GM12878 (cell line): ENCODE results near the gene LDLRAD3. TPM values are rescaled to one million over a fixed set of nuclear protein-coding genes. Genes with fewer than 3 reads are reported as not detected.

Experiments used
- ATAC-seq: fragments of 200-7000 bp; cut with Tn5 transposase; 3 replicates; pipeline ENCODE4 v1.9.1; 2020; ENCODE audit warnings: mild to moderate bottlenecking, moderate library complexity
- BruUV-seq: library from RNA; stranded (reverse); fragments of 400-500 nt; replicated peaks from 2 replicates; lab custom pipeline; 2021; lab: Mats Ljungman, UMichigan
- CTCF ChIA-PET: fragments of 300-600 bp; sonication (Branson Sonifier 250); formaldehyde crosslinking; extraction: SDS; loops from one replicate; lab custom pipeline; 2021; ENCODE audit warnings: inconsistent platforms; lab: Yijun Ruan, JAX
- POLR2A ChIA-PET: fragments of 350-600 bp; formaldehyde crosslinking; extraction: SDS; loops from one replicate; lab custom pipeline; 2021; ENCODE audit warnings: inconsistent platforms; lab: Charles Lee
- RAD21 ChIA-PET: fragments of 300-600 bp; sonication (Branson Sonifier 250); formaldehyde crosslinking; loops from one replicate; lab custom pipeline; 2023; ENCODE audit warnings: antibody characterized with exemption; ENCODE audit not compliant: unreplicated experiment; lab: Charles Lee
- SMC1A ChIA-PET: fragments of 300-600 bp; sonication (Branson Sonifier 250); formaldehyde crosslinking; loops from one replicate; lab custom pipeline; 2023; ENCODE audit not compliant: unreplicated experiment, uncharacterized antibody; lab: Charles Lee
- DNase-seq: peaks from one replicate; pipeline ENCODE4 v3.0.0-alpha.2; 2011; ENCODE audit warnings: low read depth, low spot score
- FAIRE-seq: peaks from 3 replicates; lab custom pipeline; 2011; peaks lifted over from hg19 to GRCh38; lab: Jason Lieb, UNC
- H2AFZ ChIP-seq: 2 replicates; pipeline ENCODE4 v1.6.0; 2011; ENCODE audit warnings: low read depth, low read length, control low read depth; ENCODE audit not compliant: control insufficient read depth
- H3K27ac ChIP-seq: 2 replicates; pipeline ENCODE4 v1.5.1; 2011; ENCODE audit warnings: control low read depth; ENCODE audit not compliant: control insufficient read depth, insufficient read depth
- H3K27me3 ChIP-seq, 2 experiments: replicated peaks in 1 of 2; 2 replicates each; pipeline versions ENCODE4 v1.6.0 to v1.6.1; 2011; ENCODE audit warnings: low read length in 1 of 2; ENCODE audit not compliant: control insufficient read depth in 2 of 2, insufficient read depth in 2 of 2
- H3K36me3 ChIP-seq, 2 experiments: 2 replicates each; pipeline ENCODE4 v1.5.1; 2011; ENCODE audit warnings: low read length in 1 of 2; ENCODE audit not compliant: control insufficient read depth in 2 of 2, insufficient read depth in 2 of 2
- H3K4me1 ChIP-seq: 2 replicates; pipeline ENCODE4 v1.6.1; 2011; ENCODE audit warnings: mild to moderate bottlenecking, low read length, moderate library complexity, mixed read lengths; ENCODE audit not compliant: control insufficient read depth, insufficient read depth
- H3K4me2 ChIP-seq: 2 replicates; pipeline ENCODE4 v1.6.0; 2011; ENCODE audit warnings: control low read depth; ENCODE audit not compliant: control insufficient read depth, insufficient read depth
- H3K4me3 ChIP-seq: fragments of 200-600 bp; sonication (generic); 2 replicates; pipeline ENCODE4 v1.5.1; 2016
- H3K79me2 ChIP-seq: 2 replicates; pipeline ENCODE4 v1.6.0; 2011; ENCODE audit warnings: low read length; ENCODE audit not compliant: control insufficient read depth, insufficient read depth
- H3K9ac ChIP-seq: 2 replicates; pipeline ENCODE4 v1.8.0; 2011; ENCODE audit warnings: low read length, control low read depth, mixed read lengths; ENCODE audit not compliant: control insufficient read depth, insufficient read depth
- H3K9me3 ChIP-seq: replicated peaks from 3 replicates; pipeline ENCODE4 v1.5.1; 2011; ENCODE audit warnings: mild to moderate bottlenecking, low read length; ENCODE audit not compliant: control insufficient read depth, insufficient read depth
- H4K20me1 ChIP-seq: 2 replicates; pipeline ENCODE4 v1.6.0; 2011; ENCODE audit not compliant: control insufficient read depth, insufficient read depth
- PAX5 ChIP-seq: IDR thresholded peaks from 2 replicates; pipeline ENCODE4 v1.6.1; 2011; ENCODE audit warnings: low read depth, low read length, borderline replicate concordance
- WGBS: methylation state at CpG from one replicate; pipeline ENCODE4 v1.1.6; 2016; ENCODE audit warnings: low lambda C conversion rate; ENCODE audit not compliant: insufficient replicate concordance, insufficient coverage; ENCODE audit errors: missing lambda C conversion rate; 5-methylcytosine and 5-hydroxymethylcytosine counted together
- in situ Hi-C: fragments of 300-500 bp; cut with MboI; formaldehyde crosslinking; loops from 9 replicates; pipeline ENCODE4 v1.14.3; 2018; ENCODE audit warnings: mixed read lengths
- intact Hi-C: fragments of 100-400 bp; cut with micrococcal nuclease; formaldehyde crosslinking; loops from one replicate; pipeline ENCODE4 v1.14.2; 2022; ENCODE audit not compliant: unreplicated experiment
- polyA plus RNA-seq, 11 experiments: library from polyadenylated mRNA; depleted of rRNA in 4 of 11; unstranded in 6 of 11; stranded (reverse) in 5 of 11; fragments of >200 nt; fragmentation: Nextera tagmentation in 4 of 11; fragmentation: Illumina TruSeq in 1 of 11; extraction: Ambion mirVana in 4 of 11; extraction: Trizol in 1 of 11; gene quantifications; 1 replicate in 1 of 11; 2 replicates in 10 of 11; pipeline versions ENCODE4 v1.2.1 to v1.2.3, GENCODE V29; 2011 to 2016; ENCODE audit warnings: inconsistent platforms in 2 of 11, missing spikeins in 2 of 11, low read depth in 1 of 11
- total RNA-seq, 4 experiments: library from RNA; depleted of rRNA in 3 of 4; stranded (reverse); fragments of >200 nt in 3 of 4; fragmentation: Illumina TruSeq in 1 of 4; extraction: Trizol in 1 of 4; gene quantifications; 2 replicates each; pipeline versions ENCODE4 v1.2.1 to v1.2.3, GENCODE V29; 2013 to 2021
- TF ChIP-seq, protein P1 (sequence below): fragments of 450-650 bp; formaldehyde crosslinking; IDR thresholded peaks from 2 replicates; pipeline ENCODE4 v1.5.0; 2022; ENCODE audit warnings: mild to moderate bottlenecking, missing genetic modification characterization

Gene LDLRAD3
- total and polyA plus RNA-seq, 10 of the 15 experiments (the other 5 are each of a cell fraction or from before 2014, with no cell fraction given): 2.5 to 17.2 (median 10.7) TPM

DNA sequence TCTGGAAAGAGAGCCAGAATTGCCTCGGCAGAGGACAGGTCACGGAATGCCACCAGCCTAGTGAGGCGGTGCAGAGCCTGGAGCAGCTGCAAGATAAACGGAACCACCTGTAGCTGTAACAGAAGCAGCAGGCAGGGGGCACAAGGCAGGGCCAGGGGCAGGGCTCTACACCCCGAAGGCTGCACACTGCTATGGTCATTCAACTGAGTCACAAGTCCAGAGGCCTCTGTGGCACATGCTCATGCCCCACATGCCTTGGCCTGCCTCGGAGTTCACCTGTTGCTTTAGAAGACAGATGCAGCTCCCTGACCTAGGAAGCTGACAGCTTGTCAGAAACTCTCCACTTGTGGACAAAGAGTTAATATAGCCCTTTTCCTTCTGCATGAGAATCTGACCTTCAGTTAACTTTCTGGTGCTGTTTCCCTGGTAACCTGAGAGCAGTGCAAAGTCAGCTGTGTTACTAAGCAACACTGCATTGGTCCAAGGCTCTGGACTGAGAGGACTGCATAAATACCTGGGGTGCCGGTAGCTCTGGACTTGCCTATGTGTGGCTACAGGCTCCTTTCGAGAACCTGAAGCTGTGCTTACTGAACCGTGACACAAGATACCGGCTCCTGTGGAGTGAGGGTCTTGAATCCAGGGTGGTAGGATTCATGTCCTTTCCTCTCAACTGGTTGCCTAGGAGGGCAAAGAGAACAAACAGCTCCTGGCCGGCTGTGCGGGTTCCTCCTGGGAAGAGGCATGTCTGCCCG lies 334.8 kb downstream of the LDLRAD3 start:
- no peak for FAIRE-seq
- no TSS peak for BruUV-seq
- Histone ChIP-seq H3K4me3 (no peak overlapping the region), H4K20me1 (no peaks in the 10 kb centered on the region), H3K4me1 (no peaks in the 10 kb centered on the region), H3K9ac (no peak overlapping the region), H3K36me3 (peaks cover 0 to 6% of the 10 kb centered on the region in 2 experiments; a peak in 1 of 4 replicates), H3K79me2 (no peaks in the 10 kb centered on the region; the same call in 1 of the 2 replicates), H3K9me3 (no peaks in the 10 kb centered on the region; the same call in 1 of the 3 replicates), H3K27me3 (no peaks in the 10 kb centered on the region), H2AFZ (no peak overlapping the region), H3K4me2 (no peak overlapping the region), H3K27ac (no peak overlapping the region)
- ChIA-PET SMC1A (interaction anchor here (0.6 to 1.3 kb wide), 3 partner anchors 200 to 656 kb away, joined by 4 to 5 read pairs (median 5); no protein-coding TSS in a partner anchor), CTCF (interaction anchor here (1.0 to 1.6 kb wide), 3 partner anchors 12 to 457 kb away, joined by 3 to 5 read pairs (median 4); no protein-coding TSS in a partner anchor), RAD21 (no interaction called here), POLR2A (interaction anchor here (0.6 kb wide), 1 partner anchor 71 kb away, joined by 4 read pairs; no protein-coding TSS in a partner anchor)
- no peak for DNase-seq
- WGBS: 91% methylated on average over 13 of the region's 13 CpGs
- in situ Hi-C loops: no loop called here
- intact Hi-C loops: no loop called here
- no peak for ATAC-seq
- TF ChIP-seq PAX5: peak; percentile 84
- TF ChIP-seq, protein P1, sequence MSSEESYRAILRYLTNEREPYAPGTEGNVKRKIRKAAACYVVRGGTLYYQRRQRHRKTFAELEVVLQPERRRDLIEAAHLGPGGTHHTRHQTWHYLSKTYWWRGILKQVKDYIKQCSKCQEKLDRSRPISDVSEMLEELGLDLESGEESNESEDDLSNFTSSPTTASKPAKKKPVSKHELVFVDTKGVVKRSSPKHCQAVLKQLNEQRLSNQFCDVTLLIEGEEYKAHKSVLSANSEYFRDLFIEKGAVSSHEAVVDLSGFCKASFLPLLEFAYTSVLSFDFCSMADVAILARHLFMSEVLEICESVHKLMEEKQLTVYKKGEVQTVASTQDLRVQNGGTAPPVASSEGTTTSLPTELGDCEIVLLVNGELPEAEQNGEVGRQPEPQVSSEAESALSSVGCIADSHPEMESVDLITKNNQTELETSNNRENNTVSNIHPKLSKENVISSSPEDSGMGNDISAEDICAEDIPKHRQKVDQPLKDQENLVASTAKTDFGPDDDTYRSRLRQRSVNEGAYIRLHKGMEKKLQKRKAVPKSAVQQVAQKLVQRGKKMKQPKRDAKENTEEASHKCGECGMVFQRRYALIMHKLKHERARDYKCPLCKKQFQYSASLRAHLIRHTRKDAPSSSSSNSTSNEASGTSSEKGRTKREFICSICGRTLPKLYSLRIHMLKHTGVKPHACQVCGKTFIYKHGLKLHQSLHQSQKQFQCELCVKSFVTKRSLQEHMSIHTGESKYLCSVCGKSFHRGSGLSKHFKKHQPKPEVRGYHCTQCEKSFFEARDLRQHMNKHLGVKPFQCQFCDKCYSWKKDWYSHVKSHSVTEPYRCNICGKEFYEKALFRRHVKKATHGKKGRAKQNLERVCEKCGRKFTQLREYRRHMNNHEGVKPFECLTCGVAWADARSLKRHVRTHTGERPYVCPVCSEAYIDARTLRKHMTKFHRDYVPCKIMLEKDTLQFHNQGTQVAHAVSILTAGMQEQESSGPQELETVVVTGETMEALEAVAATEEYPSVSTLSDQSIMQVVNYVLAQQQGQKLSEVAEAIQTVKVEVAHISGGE (CRISPR knock-in tag): no peak
- TF ChIP-seq, all 136 proteins: peak for 1
